ENCODE data around the gene PFN4.
"Not testable (repeated sequence)": the region's sequence is repeated elsewhere in the genome, so short reads cannot be mapped to it uniquely, and the experiment has no call there.

Gene PFN4, protein sequence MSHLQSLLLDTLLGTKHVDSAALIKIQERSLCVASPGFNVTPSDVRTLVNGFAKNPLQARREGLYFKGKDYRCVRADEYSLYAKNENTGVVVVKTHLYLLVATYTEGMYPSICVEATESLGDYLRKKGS

DNA sequence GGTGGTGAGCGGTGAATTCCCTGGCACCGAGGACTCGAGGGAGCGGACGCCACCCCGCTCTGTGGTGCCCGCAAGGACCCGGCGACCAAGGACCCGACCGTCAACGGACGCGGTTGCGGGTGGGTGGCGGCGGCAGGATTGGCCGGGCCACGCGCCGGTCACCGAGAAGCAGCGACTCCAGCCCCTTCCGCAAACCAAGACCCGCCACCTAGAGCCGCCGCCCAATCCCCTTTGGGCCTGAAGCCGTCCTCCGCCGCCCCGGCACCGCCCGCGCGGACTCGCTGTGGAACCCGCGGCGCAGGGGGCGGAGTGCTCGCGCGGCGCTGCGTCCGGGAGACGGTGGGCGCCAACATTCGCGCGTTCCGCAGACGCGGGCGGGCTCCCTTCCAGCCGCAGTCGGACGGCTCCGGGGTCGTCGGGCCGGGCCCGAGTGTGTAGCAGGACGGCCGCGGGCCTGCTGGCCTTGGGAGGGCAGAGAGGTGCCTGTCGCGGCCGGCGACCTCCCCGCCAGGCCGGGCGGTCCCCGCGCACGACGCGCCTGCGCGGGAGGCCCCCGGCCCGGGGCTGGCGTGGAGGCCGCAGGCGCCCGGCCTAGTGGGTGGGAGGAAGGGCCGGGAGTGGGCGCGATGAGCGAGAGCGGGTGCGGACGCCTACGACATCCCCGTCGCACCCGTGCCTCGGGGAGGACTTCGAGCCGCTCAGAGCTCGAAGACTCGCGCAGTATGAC is at the start of gene PFN4, which contains the start of gene FAM228B:
TSS of gene PFN4 (minus strand) at position 140 of the 727 bp plus-strand sequence. CDS start 799 bp downstream, outside the sequence.
TSS of gene FAM228B (plus strand) at position 275 of the 727 bp plus-strand sequence. CDS start 893 bp downstream, outside the sequence.
- peak; percentile 17 for DNase-seq (ENCODE audit: low spot score)

DNA sequence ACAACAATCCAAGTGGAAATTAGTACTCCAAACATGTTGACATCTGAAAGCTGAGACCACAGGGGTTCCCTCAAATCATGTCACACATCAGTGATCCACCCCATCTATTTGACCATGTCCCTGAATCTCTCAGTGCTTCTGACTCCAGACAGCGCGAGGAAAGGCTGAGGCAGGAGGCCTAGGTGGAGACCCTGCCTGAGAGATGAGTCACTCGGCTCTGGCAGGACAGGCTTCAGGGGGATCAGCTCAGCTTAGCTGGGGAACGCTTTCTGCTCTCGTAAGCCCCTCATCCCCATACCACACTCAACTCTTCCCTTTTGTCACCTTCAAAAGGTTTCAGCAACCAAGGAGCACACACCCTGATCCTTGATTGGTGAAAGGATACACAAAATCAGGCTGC is 45.9 kb upstream of the PFN4 start:
- no peak for DNase-seq (ENCODE audit: low spot score)

DNA sequence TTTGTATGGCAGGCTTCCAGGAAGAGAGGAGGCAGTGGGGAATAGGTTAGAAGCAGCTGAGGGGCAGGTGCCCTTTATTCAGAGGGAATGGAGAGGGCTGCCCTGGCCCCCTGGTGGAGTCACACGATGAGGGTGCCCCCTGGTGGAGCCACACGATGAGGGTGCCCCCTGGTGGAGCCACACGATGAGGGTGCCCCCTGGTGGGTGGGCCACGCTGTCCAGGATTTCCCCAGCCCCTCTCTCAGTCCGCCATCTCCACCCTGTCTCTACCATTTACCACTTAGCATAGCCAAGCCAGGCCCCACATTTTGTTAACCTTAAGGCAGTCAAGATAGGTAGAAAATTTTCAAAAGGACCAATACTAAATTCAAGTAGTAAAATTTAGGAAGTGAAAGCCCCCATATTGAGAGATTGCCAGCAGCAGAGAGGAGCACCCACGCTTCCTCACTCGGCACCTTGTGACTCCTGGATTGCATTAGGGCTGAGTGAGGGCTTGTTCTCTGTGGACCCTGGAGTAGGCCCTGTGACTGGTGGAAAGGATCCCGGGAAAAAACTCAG is 41.4 kb upstream of the PFN4 start:
- DNase-seq (ENCODE audit: low spot score): peak; percentile 14

DNA sequence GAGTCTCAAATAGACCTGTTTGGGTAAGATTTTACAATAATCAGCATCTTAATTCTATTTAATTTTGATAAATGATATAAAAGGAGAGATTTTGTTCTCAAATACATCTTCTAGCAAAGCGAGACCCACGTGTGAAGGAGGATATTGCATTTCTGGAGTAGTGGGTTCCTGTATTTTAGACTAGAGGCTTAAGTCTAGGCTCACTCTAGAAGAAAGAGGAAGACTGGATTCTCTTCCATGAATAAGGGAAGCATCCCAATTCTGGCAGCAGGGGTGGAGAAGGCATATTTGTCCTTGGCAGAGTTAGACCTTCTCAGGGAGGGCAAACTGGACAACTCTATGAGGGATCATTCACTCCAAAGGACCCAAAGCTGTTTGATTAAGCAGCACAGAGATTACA is 40.5 kb upstream of the PFN4 start:
- no peak for DNase-seq (ENCODE audit: low spot score)

DNA sequence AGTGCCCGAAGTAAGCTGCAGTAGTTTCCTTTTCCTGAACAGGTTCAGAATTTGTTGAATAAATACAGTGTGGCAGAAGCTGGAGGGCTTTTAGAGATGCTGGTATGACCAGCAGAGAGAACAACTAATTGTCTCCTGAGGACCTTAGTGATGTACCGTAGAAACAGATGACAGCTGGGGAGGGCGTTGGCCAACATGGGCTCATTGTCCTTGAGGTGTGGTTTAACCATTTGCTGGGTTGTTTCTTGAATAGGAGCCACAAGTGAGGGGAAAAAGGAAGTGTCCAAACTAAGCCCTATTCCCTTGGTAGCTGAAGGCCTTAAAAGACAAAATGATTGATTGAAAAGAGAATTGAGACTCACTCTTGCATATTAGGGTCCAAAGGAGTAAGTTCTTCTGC is 40.1 kb upstream of the PFN4 start:
- DNase-seq (ENCODE audit: low spot score): no peak

DNA sequence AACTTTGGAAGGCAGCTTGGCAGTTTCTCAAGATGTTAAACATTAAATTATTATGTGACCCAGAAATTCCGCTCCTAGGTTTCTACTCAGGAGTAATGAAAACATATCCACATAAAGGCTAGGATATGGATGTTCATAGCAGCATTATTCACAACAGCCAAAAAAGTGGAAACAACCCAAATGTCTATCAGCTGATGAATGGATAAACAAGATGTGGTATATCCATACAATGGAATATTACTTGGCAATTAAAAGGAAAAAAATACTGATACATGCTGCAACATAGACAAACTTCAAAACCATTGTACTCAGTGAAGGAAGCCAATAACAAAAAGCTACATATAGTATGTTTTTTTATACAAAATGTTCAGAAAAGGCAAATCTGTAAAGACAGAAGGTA is 39.4 kb upstream of the PFN4 start:
- no peak for DNase-seq (ENCODE audit: low spot score)

DNA sequence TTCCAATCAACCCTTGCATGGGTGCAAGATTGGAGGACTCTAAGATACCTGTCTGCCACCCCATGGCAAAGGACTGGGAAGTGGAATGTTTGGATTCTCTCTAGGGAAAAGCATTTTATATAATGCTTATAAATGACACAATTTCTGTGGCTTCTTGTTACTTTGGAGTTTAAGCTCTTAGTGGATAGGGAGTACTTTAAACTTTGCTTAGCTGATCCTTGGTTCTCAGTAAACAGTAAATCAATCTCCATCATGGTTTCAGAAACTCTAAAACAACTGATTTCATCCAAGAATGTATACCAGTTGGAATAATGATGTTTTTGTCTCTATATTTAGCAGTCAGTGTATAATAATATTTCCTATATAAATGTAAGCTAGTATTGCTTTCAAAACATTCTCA is 37.6 kb upstream of the PFN4 start:
- DNase-seq (ENCODE audit: low spot score): no peak

DNA sequence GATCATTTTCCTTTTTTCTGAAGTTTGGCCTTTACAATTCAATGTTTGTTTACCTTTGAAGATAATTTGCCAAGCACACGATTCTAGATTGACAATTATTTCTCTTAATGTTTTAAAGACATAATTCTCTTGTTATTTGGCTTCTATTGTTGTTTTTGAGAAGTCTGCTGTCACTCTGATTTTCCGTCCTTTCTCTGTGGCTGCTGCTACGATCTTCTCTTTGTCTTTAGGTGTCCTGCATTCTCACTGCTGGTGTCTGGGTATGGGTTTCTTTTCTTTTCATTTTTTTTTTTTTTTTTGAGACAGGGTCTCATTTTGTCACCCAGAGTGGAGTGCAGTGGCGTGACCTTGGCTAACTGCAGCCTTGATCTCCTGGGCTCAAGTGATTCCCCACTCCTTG is 36.6 kb upstream of the PFN4 start:
- DNase-seq (ENCODE audit: low spot score): no peak

DNA sequence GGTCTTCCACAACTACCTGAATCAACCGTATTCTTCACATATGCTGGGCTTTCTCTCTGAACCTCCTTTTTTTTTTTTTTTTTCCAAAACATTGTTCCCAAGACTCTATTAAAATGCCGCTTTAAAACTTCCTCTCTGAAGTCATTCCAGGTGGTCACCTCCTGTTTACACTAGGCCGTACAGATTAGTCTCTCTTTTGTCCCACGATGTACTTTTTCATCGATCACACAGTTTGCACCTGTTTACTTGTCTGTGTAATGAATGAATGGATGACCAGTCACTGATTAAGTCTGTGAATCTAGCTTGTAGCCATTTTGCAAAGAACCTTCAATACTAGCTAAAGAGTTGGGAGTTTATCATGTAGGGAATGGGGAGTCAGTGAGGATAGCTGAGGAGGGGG is 35.0 kb upstream of the PFN4 start:
- no peak for DNase-seq (ENCODE audit: low spot score)

DNA sequence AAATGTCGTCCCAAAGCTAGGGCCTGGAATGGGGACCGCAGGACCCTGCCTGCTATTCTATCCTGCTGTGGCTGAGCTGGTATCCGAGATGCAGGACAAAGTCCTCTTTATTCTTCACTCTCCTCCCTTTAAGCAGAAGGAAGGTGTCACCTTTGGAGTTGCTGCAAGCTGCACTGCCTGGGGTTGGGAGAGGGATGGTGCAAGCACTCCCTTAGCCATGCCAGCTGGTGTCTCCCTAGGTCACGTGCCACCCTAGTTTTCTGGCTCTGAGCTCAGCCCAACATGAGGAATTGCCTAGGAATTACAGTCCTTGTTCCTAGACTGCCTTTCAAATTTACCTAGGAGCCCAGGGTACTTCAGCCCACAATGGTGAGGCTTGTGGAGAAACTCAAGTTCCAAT is 30.3 kb upstream of the PFN4 start:
- no peak for DNase-seq (ENCODE audit: low spot score)

DNA sequence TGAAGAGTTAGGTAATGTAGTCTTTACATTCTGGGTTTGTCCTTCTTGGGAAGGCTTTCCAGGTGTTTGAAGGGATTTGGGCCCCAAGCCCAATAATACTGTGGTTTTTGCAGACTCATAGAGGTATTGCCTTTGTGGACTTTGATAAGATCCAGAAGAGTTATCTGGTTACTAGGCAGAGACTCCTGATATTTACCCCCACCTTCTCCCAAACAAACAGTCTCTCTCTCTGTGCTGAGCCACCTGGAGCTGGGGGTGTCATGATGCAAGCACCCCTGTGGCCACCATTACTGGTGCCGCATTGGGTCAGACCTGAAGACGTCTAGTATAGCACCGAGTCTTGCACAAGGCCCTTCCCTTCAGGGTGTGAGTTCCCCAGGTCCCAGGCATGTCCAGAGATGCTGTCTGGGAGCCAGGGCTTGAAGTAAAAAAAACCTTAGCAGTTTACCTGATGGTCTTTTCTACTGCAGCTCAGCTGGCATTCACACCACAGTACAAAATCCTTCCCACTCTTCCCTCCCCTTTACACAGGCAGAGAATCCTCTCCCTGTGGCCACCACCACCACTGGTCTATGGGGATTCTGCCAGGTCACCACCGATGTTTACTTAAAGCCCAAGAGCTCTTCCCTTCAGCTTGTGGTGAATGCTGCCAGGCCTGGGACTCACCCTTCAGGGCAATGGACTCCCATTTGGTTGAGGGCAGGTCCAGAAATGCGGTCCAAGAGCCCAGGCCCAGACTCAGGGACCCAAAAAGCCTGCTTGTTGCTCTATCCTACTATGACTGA is 29.5 kb upstream of the PFN4 start:
- DNase-seq (ENCODE audit: low spot score): no peak

DNA sequence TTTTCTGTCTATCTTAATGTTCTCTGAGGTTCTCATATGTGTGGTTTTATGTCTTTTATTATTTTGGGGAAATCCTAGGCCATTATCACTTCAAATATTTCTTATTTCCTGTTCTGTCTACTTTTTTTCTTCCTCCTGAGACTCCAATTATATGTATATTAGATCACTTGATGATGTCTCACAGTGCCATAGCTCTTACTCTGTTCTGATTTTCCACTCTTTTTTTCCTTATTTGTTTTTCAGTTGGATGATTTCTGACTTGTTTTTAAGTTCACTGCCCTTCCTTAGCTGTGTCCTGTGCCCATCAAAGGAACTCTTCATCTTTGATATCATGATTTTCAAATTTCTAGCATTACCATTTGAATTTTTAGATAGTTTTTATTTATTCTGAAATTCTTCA is 24.2 kb upstream of the PFN4 start:
- DNase-seq (ENCODE audit: low spot score): no peak

DNA sequence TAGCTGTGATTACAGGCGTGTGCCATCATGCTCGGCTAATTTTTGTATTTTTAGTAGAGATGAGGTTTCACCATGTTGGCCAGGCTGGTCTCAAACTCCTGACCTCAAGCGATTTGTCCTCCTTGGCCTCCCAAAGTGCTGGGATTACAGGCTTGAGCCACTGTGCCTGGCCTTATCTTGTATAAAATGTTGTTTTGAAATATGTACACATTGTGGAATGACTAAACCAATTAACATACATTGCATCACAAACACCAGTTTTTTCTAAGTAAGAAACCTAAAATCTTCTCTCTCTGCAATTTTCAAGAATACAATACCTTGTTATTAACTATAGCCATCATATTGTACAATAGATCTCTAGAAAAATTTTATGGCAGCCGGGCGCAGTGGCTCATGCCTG is 17.2 kb upstream of the PFN4 start:
- not testable (repeated sequence) for DNase-seq (ENCODE audit: low spot score)

DNA sequence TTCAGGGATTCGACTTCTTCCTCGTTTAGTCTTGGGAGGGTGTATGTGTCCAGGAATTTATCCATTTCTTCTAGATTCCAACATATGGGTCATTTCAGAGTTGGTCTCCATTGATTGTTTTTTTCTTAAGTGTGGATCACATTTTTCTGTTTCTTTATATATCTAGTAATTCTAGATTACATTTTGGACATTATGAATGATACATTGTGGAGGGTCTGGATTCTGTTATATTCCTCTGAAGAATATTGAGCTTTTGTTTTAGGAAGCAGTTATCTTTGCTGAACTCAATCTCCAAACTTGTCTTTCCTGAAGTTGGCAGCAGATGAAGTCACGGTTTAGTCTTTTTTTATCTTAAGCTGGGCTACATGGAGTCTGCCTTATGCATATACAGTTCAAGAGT is 9.4 kb upstream of the PFN4 start:
- no peak for DNase-seq (ENCODE audit: low spot score)

DNA sequence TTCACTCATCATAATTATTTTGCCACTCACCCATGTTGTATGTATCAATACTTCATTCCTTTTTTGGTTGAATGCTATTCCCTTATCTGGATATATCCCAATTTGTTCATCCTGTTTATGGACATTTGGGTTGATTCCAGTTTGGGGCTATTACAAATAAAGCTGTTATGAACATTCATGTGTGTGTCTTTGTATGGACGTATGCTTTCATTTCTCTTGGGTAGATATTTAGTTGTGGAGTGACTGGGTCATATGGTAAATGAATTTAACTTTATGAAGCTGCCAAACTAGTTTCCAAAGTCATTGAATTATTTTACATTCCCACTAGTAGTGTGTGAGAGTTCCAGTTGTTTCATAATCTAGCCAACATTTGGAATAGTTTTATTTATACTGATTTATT is 2.8 kb upstream of the PFN4 start:
- no peak for DNase-seq (ENCODE audit: low spot score)

DNA sequence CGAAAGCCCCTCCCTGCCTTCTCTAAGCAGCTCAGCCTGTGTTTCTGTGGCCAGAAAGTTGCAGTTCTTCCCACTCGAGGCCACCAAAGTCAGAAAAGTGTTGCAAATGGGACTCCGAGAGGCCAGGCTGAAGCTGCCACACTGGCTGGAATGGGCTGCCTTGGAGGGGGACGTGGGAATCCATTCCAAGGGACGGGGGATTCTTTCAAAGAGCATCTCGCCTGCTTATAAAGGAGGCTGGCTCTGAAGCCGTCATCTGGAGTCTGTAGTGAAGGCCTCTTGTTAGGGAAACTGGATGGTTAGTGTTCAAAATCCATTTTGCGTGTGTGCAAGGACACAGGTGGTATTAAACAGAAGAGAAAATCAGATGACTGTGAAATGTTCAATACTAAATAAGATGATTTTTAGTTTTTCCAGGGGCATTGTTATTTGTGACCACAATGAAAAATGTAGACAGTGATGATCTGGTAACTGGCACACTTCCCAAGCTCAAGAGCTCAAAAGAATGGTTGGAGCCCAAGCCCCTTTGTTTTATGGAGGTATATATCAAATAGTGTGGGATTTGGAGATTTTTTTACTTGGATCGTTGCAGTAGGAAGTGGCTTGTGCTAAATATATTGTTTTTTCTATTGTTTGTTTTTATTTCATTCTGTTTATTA is 917 bp upstream of the PFN4 start:
- no peak for DNase-seq (ENCODE audit: low spot score)

DNA sequence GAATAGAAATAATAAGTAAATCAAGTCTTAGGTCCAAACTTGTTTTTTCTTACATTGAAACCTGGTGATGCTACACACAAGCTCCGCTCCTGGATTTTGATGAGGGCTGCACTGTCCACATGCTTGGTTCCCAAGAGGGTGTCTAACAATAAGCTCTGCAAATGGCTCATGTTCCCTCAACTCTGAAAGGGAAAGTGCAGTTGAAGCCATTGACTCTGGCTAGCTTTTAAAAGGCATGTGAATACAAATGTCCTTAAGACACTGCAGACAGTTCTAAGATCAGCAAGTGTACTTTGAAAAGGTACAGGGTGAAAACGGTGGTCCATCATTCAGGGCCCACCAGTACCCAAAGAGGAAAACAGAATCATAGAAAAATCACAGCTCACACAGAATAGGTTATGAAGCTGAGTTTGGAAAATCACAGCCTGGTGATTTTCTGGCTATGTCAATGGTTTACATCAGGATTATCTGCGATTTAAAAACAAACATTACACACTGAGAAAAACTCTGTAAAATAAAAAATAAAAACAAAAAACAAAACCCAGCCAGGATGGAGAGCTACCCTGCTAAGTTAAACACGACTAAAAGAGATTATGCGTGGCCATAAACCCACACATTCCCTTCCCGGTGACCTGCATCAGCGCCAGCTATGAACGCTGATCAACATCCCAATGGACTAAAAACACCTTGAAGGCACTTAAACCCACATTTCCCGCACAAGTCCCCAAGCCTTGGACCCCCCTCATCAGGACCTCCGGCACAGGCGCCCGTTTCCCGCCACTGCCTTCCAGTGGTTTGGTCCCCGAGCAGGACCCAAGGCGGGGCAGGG is 554 bp downstream of the PFN4 start:
- DNase-seq (ENCODE audit: low spot score): no peak

DNA sequence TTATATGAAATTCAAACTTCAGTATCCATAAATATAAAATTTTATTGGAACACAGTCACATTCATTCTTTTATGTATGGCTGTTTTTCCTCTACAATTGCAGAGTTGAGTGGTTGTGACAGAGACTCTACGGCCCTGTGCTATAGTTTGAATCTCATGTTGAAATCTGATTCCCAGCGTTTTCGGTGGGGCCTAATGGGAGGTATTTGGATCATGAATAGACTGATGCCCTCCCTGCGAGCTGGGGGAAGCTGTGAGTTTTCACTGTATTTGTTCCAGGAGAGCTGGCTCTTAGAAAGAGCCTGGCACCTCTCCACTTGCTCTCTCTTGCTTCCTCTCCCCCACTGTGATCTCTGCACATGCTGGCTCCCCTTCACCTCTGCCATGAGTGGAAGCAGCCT is 1.7 kb downstream of the PFN4 start:
- DNase-seq (ENCODE audit: low spot score): no peak

DNA sequence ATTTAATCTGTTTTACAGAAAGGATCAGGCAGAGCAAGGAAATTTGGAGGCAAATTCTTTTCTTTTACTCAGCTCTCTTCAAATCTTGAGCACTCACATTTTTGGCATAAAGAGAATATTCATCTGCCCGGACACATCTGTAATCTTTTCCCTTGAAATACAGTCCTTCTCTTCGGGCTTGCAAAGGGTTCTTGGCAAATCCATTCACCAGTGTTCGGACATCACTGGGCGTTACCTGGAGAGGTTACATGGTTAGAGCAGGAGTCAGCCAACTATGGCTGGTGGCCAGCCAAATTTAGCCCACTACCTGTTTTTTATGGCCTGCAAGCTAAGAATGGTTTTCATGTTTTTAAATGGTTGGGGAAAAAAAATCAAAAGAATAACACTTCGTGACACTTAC is 2.1 kb downstream of the PFN4 start:
- no peak for DNase-seq (ENCODE audit: low spot score)

DNA sequence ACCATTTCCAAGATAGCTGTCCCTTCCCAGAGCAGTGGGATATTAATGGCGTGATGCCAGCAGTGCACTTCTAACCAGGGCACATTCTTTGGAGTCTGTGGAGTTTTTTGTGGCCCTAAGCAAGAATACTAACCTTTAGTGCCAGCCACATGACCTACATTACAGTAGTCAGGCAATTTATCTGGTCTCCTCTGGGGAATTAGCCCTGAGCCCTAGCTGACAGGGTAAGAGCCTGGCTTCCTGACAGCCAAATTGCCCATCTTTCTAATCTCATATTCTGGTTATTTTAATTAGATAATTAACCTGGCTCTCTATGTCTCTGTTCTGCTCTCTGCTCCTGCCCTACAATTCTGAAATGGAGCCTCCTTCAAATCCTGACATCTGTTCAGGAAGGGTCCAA is 5.2 kb downstream of the PFN4 start:
- no peak for DNase-seq (ENCODE audit: low spot score)

DNA sequence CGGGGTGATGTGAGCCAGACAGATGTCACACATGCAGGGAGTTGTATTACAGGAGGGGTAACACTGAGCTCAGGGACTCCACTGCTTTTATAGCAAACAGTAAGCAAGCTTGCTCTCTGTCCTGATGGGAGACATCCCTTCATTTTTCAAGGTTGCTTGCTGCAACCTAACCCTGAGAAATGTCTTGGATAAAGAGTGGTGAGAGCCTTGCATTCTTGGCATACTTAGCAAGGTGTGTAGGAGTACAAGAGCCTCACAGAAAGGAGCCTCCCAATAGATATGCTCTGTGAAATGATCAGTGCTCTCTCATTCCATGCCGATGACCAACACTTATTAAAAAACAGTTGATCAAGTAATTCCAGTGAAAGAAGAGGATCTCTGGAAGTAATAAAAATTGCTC is 8.1 kb downstream of the PFN4 start:
- DNase-seq (ENCODE audit: low spot score): no peak
